Fibroblast of the aortic adventitia (primary cell): Measurements from ENCODE around the gene KLHL29. TPM values are rescaled to one million over a fixed set of nuclear protein-coding genes. Genes with fewer than 3 reads are reported as not detected.
"Not testable (repeated sequence)": the region's sequence is repeated elsewhere in the genome, so short reads cannot be mapped to it uniquely, and the experiment has no call there.

Experiments used
- DNase-seq: peaks from one replicate; pipeline ENCODE4 v3.0.0-alpha.2; 2010; ENCODE audit warnings: low read depth
- H3K4me3 ChIP-seq: 2 replicates; pipeline ENCODE4 v1.5.1; 2011; ENCODE audit warnings: low read depth, mild to moderate bottlenecking, control low read depth, low read length, moderate library complexity
- CTCF ChIP-seq: IDR thresholded peaks from 2 replicates; pipeline ENCODE4 v1.5.1; 2011; ENCODE audit warnings: mild to moderate bottlenecking, low read length, control low read depth, inconsistent platforms; ENCODE audit not compliant: insufficient read depth
- total RNA-seq: library from RNA; depleted of rRNA; stranded (reverse); fragments of >200 nt; gene quantifications from 2 replicates; pipeline ENCODE4 v1.2.3, GENCODE V29; 2012; ENCODE audit warnings: low replicate concordance

The KLHL29 gene
- total RNA-seq, 1 donor, result 4.7 TPM

DNA sequence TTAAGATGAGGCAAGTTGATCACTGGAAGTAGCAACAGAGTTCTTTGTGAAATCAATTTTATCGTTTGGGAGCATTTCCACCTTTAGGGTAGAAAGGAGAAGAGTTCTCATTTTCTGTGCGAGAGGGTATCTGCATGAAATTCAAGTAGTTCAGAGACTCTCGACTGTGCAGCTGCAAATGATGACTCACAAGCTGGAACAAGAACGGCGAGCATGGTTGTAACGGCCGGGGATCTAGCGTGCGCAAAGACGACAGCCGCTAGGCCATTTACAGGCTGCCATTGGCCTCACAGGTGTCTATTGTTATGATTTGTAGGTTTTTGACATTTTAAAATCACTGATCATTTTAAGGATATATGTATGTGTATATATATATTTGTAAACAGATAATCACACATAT is 5.2 kb downstream of the KLHL29 start:
- no peak for DNase-seq
- no peak for TF ChIP-seq CTCF
- H3K4me3 ChIP-seq, result no peak overlapping the region

DNA sequence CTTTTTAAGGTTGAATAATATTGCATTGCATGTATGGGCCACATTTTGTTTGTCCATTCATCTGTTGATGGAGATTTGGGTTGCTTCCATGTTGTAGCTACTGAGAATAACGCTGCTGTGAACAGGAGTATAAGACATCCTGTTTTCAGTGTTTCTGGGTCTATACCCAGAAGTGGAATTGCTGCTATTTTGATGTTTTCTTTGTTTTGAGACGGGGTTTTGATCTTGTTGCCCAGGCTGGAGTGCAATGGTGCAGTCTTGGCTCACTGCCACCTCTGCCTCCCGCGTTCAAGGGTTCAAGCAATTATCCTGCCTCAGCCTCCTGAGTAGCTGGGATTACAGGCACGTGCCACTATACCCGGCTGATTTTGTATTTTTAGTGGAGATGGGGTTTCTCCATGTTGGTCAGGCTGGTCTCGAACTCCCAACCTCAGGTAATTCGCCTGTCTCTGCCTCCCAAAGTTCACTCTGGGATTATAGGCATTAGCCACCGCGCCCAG is 6.3 kb downstream of the KLHL29 start:
- not testable (repeated sequence) for H3K4me3 ChIP-seq

DNA sequence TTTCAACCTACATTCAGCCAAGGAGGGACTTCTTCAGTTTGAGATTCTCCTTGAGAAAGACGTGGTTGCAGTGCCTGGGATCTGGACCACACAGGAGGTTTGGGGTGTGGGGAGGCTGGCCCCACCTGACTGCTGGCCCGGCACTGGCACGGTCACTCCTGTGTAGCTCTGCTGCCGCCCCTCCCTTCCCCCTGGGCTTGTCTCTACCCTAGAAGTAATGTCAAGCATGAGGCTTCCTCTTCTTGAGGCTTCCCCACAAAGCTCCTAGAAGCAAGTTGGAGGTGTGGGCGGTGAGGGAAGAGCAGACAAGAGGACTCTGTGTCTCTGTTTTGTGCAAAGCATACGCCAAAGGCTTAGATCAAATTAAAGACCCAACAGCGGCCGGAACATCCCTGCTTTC is 8.7 kb downstream of the KLHL29 start:
- TF ChIP-seq CTCF, result no peak
- H3K4me3 ChIP-seq, result no peak overlapping the region
- DNase-seq, result no peak

More for the DNA sequence above, 6.3 kb downstream of the KLHL29 start:
- not testable (repeated sequence) for DNase-seq

DNA sequence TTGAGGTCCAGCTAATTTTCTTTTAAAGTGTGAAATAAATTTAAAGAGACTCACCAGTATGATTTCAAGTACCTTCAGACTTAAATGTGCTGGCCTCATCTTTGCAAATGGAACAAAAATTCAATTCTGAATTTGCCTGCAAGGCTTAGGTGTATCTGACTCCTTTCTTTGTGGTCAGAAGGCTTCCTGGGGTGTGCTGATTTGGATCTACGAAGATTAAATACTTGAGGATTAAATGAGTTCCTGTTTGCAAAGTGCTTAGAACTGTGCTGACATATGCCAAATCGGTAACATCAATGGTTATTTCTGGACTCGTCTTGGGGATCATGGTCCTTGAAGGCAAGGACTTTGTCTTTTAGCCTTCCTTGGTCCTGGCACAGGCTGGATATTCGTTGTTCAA is 9.7 kb downstream of the KLHL29 start:
- TF ChIP-seq CTCF, result no peak
- H3K4me3 ChIP-seq, result no peak overlapping the region
- DNase-seq, result no peak

DNA sequence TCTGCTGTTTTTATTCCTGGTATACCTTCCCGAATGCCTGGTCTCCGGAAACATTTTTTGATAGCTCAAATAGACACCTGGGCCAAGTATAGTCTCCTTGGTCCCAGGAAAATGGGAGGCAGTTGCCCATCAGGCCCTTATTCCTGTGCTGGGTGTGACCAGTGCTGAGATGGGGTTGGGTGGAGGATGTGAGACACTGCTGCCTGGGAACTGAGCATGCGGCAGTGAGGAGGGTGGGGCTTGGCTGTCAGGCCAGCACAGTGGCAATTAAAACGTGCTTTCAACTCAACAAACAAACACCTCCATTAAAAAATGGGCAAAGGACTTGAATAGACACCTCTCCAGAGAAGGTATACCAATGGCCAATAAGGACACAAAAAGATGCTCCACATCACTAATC is 12.5 kb downstream of the KLHL29 start:
- DNase-seq, result no peak
- TF ChIP-seq CTCF, result no peak
- no peak overlapping the region for H3K4me3 ChIP-seq

DNA sequence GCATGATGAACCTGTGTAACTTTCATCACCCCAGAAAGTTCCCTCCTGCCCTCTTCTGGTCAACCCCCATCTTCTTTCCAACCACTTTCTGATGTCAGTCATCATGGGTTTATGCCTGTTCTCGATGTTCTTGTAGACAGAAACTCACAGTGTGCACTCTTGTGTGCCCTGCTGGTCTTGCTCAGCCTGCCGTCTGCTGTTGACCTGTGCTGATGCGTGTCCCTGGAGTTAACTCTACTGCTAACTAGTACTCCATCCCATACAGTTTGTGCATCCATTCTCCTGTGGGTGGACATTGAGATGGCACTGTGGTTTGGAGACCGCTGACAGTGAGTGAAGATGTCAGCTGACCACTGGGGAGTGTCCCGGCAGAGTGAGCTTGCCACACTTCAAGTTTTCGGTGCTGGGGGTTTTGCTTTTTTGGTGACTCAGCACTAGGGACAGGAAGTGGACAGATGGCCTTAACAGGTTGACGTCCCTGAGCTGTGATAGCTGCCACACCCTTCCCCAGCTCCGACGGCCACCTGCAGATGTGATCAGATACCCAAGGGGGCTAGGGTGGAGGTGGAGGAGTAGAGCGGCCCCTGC is 14.8 kb downstream of the KLHL29 start:
- no peak overlapping the region for H3K4me3 ChIP-seq
- no peak for TF ChIP-seq CTCF
- no peak for DNase-seq

DNA sequence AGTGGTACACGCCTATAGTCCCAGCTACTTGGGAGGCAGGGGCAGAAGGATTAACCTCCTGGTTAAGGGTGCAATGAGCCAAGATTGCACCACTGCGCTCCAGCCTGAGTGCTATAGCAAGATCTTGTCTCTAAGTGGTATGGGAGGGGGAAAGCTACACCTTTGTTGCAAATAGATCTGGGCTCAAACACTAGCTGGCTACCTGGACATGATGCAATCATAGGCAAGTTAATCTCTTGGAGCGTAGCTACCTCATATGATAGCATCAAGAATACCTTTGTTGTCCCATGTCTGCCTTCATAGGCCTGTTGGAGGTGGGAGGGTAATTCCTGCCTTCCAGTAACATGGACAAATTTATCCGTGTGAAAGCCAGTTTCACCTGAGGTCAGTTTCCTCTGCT is 15.7 kb downstream of the KLHL29 start:
- no peak for TF ChIP-seq CTCF
- DNase-seq, result no peak
- H3K4me3 ChIP-seq, result no peak overlapping the region
